CD14-positive monocyte (primary cell): ENCODE data around the gene HCN2. TPM values are rescaled to one million over a fixed set of nuclear protein-coding genes. Genes with fewer than 3 reads are reported as not detected.

ENCODE experiments used
- DNase-seq, 3 donors: peaks; one replicate each; pipeline ENCODE4 v3.0.0-alpha.2; 2011 to 2022
- H2AFZ ChIP-seq: 2 replicates; pipeline ENCODE4 v1.6.0; 2012; ENCODE audit warnings: mild to moderate bottlenecking, low read depth, low read length, inconsistent platforms; ENCODE audit not compliant: insufficient read depth, poor library complexity, severe bottlenecking
- H3K27ac ChIP-seq, 2 donors: 1 replicate in 1 of 2; 2 replicates in 1 of 2; pipeline ENCODE4 v1.5.1; 2012 to 2013; ENCODE audit warnings: low read length in 2 of 2, control low read depth in 1 of 2, inconsistent platforms in 1 of 2, low read depth in 1 of 2, mild to moderate bottlenecking in 1 of 2
- H3K27me3 ChIP-seq, 2 donors: one replicate each; pipeline versions ENCODE4 v1.6.0 to v1.6.1; 2011 to 2013; ENCODE audit warnings: low read length in 2 of 2; ENCODE audit not compliant: control insufficient read depth in 2 of 2, insufficient read depth in 2 of 2
- H3K36me3 ChIP-seq, 2 donors: replicated peaks in 1 of 2; 1 replicate in 1 of 2; 2 replicates in 1 of 2; pipeline versions ENCODE4 v1.5.1 to v1.6.1; 2012 to 2013; ENCODE audit warnings: low read length in 2 of 2, control low read depth in 1 of 2, inconsistent platforms in 1 of 2, mild to moderate bottlenecking in 1 of 2; ENCODE audit not compliant: insufficient read depth in 2 of 2, control insufficient read depth in 1 of 2
- H3K4me1 ChIP-seq, 2 donors: 1 replicate in 1 of 2; 2 replicates in 1 of 2; pipeline versions ENCODE4 v1.5.1 to v1.6.1; 2012 to 2013; ENCODE audit warnings: low read length in 2 of 2, control low read depth in 1 of 2, inconsistent platforms in 1 of 2, mild to moderate bottlenecking in 1 of 2, moderate library complexity in 1 of 2; ENCODE audit not compliant: insufficient read depth in 2 of 2, control insufficient read depth in 1 of 2
- H3K4me2 ChIP-seq: replicated peaks from 2 replicates; pipeline ENCODE3; 2012; ENCODE audit warnings: low read length, moderate library complexity, mild to moderate bottlenecking; ENCODE audit not compliant: poor library complexity, severe bottlenecking; ENCODE audit errors: extremely low read depth
- H3K4me3 ChIP-seq, 3 experiments: fragments of 200-600 bp in 1 of 3; sonication (generic) in 1 of 3; replicated peaks in 1 of 3; 1 replicate in 2 of 3; 2 replicates in 1 of 3; pipeline ENCODE4 v1.5.1; 2011 to 2013; ENCODE audit warnings: low read length in 3 of 3, mild to moderate bottlenecking in 3 of 3, control low read depth in 2 of 3, low read depth in 2 of 3, inconsistent platforms in 1 of 3, moderate library complexity in 1 of 3
- H3K79me2 ChIP-seq: 2 replicates; pipeline ENCODE4 v1.6.0; 2012; ENCODE audit warnings: mild to moderate bottlenecking, control low read depth, inconsistent platforms, low read length, moderate library complexity; ENCODE audit not compliant: insufficient read depth
- H3K9ac ChIP-seq: 2 replicates; pipeline ENCODE4 v1.6.0; 2017; ENCODE audit warnings: low read length, mild to moderate bottlenecking; ENCODE audit not compliant: insufficient read depth, poor library complexity, severe bottlenecking
- H3K9me3 ChIP-seq, 2 donors: replicated peaks in 1 of 2; 1 replicate in 1 of 2; 2 replicates in 1 of 2; pipeline versions ENCODE4 v1.5.1 to v1.6.1; 2012 to 2013; ENCODE audit warnings: low read length in 2 of 2, control low read depth in 1 of 2; ENCODE audit not compliant: control insufficient read depth in 1 of 2, insufficient read depth in 1 of 2
- H4K20me1 ChIP-seq: 2 replicates; pipeline ENCODE4 v1.6.0; 2012; ENCODE audit warnings: mild to moderate bottlenecking, low read length, control low read depth, moderate library complexity; ENCODE audit not compliant: insufficient read depth
- H3K27ac Mint-ChIP-seq, 7 donors: one replicate each; pipeline ENCODE4 v1.8.0; 2020; ENCODE audit warnings: mild to moderate bottlenecking in 7 of 7, mixed read lengths in 7 of 7, moderate library complexity in 6 of 7, inconsistent platforms in 2 of 7
- H3K27me3 Mint-ChIP-seq, 3 donors: one replicate each; pipeline ENCODE4 v1.8.0; 2021 to 2022; ENCODE audit warnings: low read depth in 3 of 3, mild to moderate bottlenecking in 3 of 3, mixed read lengths in 3 of 3, moderate library complexity in 3 of 3, inconsistent platforms in 1 of 3
- H3K36me3 Mint-ChIP-seq, 2 donors: one replicate each; pipeline ENCODE4 v1.8.0; 2020; ENCODE audit warnings: mixed read lengths in 2 of 2, inconsistent platforms in 1 of 2, mild to moderate bottlenecking in 1 of 2
- H3K4me1 Mint-ChIP-seq: one replicate; pipeline ENCODE4 v1.8.0; 2020; ENCODE audit warnings: mild to moderate bottlenecking, mixed read lengths
- H3K4me3 Mint-ChIP-seq, 2 donors: one replicate each; pipeline ENCODE4 v1.8.0; 2020; ENCODE audit warnings: mild to moderate bottlenecking in 2 of 2, mixed read lengths in 2 of 2, moderate library complexity in 1 of 2
- H3K9me3 Mint-ChIP-seq, 7 donors: one replicate each; pipeline ENCODE4 v1.8.0; 2020 to 2022; ENCODE audit warnings: mixed read lengths in 7 of 7, mild to moderate bottlenecking in 6 of 7, moderate library complexity in 6 of 7, inconsistent platforms in 2 of 7
- CTCF ChIP-seq: fragments of 200-600 bp; IDR thresholded peaks from one replicate; pipeline ENCODE4 v1.8.0; 2022; ENCODE audit warnings: antibody characterized with exemption, mild to moderate bottlenecking
- WGBS: methylation state at CpG from one replicate; pipeline ENCODE4 v1.1.5; 2013; ENCODE audit warnings: missing lambda C conversion rate; ENCODE audit not compliant: insufficient coverage; 5-methylcytosine and 5-hydroxymethylcytosine counted together
- intact Hi-C, 2 donors: fragments of 100-400 bp; cut with micrococcal nuclease; formaldehyde crosslinking; loops; one replicate each; pipeline versions ENCODE4 v1.15.0 to v1.15.1; 2023
- polyA minus RNA-seq: library from RNA; depleted of rRNA, polyadenylated mRNA; stranded (reverse); fragments of >200 nt; gene quantifications from 2 replicates; pipeline ENCODE4 v1.2.3, GENCODE V29; 2012
- polyA plus RNA-seq, 3 donors: library from polyadenylated mRNA; depleted of rRNA in 1 of 3; unstranded in 2 of 3; stranded (reverse) in 1 of 3; fragments of 300-500 nt in 2 of 3; fragments of >200 nt in 1 of 3; fragmentation: Illumina TruSeq in 2 of 3; gene quantifications; 1 replicate in 2 of 3; 2 replicates in 1 of 3; pipeline ENCODE4 v1.2.3, GENCODE V29; 2012 to 2021
- total RNA-seq, 12 experiments: library from RNA in 1 of 12; stranded (reverse) in 1 of 12; fragments of 120-200 nt in 1 of 12; gene quantifications; one replicate each; pipeline ENCODE4 v1.2.4 and lab custom pipeline; 2013 to 2026; ENCODE audit warnings: mixed read lengths in 6 of 12, inconsistent platforms in 1 of 12

The HCN2 gene
- total RNA-seq (2013) = 0.12 TPM
- polyA plus RNA-seq = under 1 TPM in 1 of 3 donors, not detected in 2; 0.21 TPM
- 0.32 and 0.55 TPM in 2 replicates for polyA minus RNA-seq
- 0.12 to 2.8 (median 0.35) reads per million in 11 experiments for total RNA-seq (lab: John Stamatoyannopoulos, UW)

- H3K4me3 ChIP-seq = no peak within 1 kb of the TSS
- H3K27ac ChIP-seq = no peak within 1 kb of the TSS
- peaks cover 13 to 57% of the 10 kb centered on the region in 2 donors for H3K27me3 ChIP-seq
- H3K4me1 Mint-ChIP-seq = peaks cover 5% of the 10 kb centered on the region
- H3K27ac Mint-ChIP-seq = no peak within 1 kb of the TSS
- H2AFZ ChIP-seq = no peak within 1 kb of the TSS
- H3K9me3 Mint-ChIP-seq = peaks cover 0 to 18% (median 7%) of the 10 kb centered on the region in 7 donors
- no peaks in the 10 kb centered on the region for H3K36me3 Mint-ChIP-seq
- intact Hi-C loops = no loop called here
- peaks cover 52 to 84% (median 70%) of the 10 kb centered on the region in 3 donors for H3K27me3 Mint-ChIP-seq
- no peaks in the 10 kb centered on the region for H3K4me1 ChIP-seq
- H4K20me1 ChIP-seq = peaks cover under 1% of the 10 kb centered on the region
- no peaks in the 10 kb centered on the region for H3K79me2 ChIP-seq
- H3K4me3 Mint-ChIP-seq = peak within 1 kb of the TSS in 1 of 2 donors; percentile 76
- H3K9me3 ChIP-seq = peaks cover 0 to 12% of the 10 kb centered on the region in 2 donors
- no peak for TF ChIP-seq CTCF
- no peak within 1 kb of the TSS for H3K4me2 ChIP-seq
- H3K36me3 ChIP-seq = no peaks in the 10 kb centered on the region
- H3K9ac ChIP-seq = no peak within 1 kb of the TSS
- WGBS = under 1% methylated on average over 86 of the region's 132 CpGs
- DNase-seq = no peak
These were observed at the start of gene HCN2 for GRCh38 chr19:589693-590395. Gene HCN2 (plus strand): TSS chr19:589881. CDS start chr19:589946, 65 bp downstream.

GRCh38 chr19:540867-541637 is 48.6 kb upstream of the HCN2 start:
- DNase-seq = no peak
- H3K27ac Mint-ChIP-seq = no peak overlapping the region

More at GRCh38 chr19:540867-541637, 48.6 kb upstream of the HCN2 start:
- H3K27ac ChIP-seq = no peak overlapping the region
- H3K4me3 ChIP-seq = no peak overlapping the region
- no peak for TF ChIP-seq CTCF
- H4K20me1 ChIP-seq = peaks cover 35% of the 10 kb centered on the region
- H3K9me3 ChIP-seq = no peaks in the 10 kb centered on the region
- Mint-ChIP-seq H3K4me1 (peaks cover 11% of the 10 kb centered on the region), H3K4me3 (no peak overlapping the region), H3K36me3 (peaks cover 29 to 52% of the 10 kb centered on the region in 2 donors), H3K9me3 (no peaks in the 10 kb centered on the region), H3K27me3 (peaks cover 9 to 17% (median 15%) of the 10 kb centered on the region in 3 donors)
- H3K4me2 ChIP-seq = no peak overlapping the region
- H3K79me2 ChIP-seq = no peaks in the 10 kb centered on the region
- no peaks in the 10 kb centered on the region for H3K27me3 ChIP-seq
- peaks cover 46 to 55% of the 10 kb centered on the region in 2 donors for H3K36me3 ChIP-seq
- 95% methylated on average over 47 of the region's 51 CpGs for WGBS
- intact Hi-C loops = no loop called here
- no peak overlapping the region for H2AFZ ChIP-seq
- peaks cover 0 to 5% of the 10 kb centered on the region in 2 donors for H3K4me1 ChIP-seq
- no peak overlapping the region for H3K9ac ChIP-seq
